22Rv1 (cell line): Measurements from ENCODE around the gene RTN4RL1.

ENCODE experiments used
- H3K27ac ChIP-seq: fragments of 450-650 bp; 2 replicates; pipeline ENCODE4 v1.5.1; 2017
- ZFX ChIP-seq: fragments of 450-650 bp; IDR thresholded peaks from 2 replicates; pipeline ENCODE4 v1.6.1; 2017; ENCODE audit warnings: antibody characterized with exemption, borderline replicate concordance
- TF ChIP-seq, protein P1 (sequence below): fragments of 450-650 bp; IDR thresholded peaks from 2 replicates; pipeline ENCODE4 v1.5.1; 2017; ENCODE audit warnings: mild to moderate bottlenecking

Gene RTN4RL1

DNA sequence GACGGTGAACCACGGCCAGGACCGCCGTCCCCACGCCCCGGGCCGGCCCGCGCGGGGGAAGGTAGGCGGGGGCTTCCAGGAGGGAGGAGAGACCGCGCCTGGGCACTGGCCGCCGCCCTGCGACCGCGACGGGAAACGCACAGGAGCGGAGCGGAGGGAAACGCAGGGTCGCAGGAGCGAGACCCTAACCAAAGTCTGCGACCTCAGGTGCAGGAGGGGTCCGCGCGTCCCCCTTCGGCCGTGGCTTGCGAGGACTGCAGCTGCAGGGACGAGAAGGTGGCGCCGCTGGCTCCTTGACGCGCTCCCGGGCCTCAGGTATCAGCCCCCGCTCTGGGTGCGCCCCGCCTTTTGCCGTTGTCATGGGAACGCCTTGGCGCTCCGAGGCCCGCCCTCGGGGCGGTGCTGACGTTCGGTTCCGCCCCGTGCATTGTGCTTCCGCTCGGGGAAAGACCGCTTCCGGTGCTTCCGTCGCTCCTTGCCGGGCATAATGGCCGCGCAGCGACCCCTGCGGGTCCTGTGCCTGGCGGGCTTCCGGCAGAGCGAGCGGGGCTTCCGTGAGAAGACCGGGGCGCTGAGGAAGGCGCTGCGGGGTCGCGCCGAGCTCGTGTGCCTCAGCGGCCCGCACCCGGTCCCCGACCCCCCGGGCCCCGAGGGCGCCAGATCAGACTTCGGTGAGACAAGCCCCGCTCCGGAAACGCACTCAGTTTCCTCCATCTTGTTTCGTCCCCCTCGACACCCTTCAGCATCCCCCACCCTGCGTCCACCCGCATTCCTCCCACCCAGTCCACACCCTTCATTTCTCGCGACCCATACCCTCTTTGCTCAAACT is 16.6 kb upstream of the RTN4RL1 start, which contains the start of gene OVCA2:
OVCA2 (plus strand) TSS at position 462 of the 829 bp plus-strand sequence; CDS start at position 488, 26 bp downstream.
- TF ChIP-seq, protein P1, sequence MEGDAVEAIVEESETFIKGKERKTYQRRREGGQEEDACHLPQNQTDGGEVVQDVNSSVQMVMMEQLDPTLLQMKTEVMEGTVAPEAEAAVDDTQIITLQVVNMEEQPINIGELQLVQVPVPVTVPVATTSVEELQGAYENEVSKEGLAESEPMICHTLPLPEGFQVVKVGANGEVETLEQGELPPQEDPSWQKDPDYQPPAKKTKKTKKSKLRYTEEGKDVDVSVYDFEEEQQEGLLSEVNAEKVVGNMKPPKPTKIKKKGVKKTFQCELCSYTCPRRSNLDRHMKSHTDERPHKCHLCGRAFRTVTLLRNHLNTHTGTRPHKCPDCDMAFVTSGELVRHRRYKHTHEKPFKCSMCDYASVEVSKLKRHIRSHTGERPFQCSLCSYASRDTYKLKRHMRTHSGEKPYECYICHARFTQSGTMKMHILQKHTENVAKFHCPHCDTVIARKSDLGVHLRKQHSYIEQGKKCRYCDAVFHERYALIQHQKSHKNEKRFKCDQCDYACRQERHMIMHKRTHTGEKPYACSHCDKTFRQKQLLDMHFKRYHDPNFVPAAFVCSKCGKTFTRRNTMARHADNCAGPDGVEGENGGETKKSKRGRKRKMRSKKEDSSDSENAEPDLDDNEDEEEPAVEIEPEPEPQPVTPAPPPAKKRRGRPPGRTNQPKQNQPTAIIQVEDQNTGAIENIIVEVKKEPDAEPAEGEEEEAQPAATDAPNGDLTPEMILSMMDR = peak; percentile 52
- TF ChIP-seq ZFX = no peak

DNA sequence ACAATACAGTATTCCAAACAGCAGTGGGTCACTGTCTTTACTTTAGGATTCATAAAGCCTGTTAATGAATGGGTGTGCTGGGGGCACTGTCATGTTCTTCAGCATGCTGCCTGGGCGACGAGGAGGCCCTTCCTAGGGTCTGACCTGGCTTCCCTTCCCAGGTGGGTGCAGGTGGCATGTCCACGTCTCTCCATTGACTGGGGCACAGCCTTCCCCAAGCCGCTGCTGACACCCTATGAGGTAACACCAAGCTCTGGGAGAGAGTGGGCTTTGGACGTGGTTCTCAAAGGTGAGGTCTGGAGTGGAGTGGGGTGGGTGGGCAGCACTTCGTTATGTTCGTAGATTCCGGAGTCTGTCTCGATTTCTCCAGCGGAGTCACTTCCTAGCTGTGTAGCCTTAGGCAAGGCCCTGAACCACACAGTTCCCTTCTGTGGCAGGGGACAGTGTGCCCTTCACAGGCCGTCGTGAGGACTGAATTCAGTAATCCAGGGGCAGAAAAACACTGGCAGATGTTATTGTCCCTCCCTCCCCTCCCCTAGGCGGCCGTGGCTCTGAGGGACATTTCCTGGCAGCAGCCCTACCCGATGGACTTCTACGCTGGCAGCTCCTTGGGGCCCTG is 15.9 kb upstream of the RTN4RL1 start:
- no peak for TF ChIP-seq ZFX
- TF ChIP-seq, protein P1 = no peak
- peak overlapping the region; percentile 89 for H3K27ac ChIP-seq

More for the DNA sequence above, 16.6 kb upstream of the RTN4RL1 start, which contains the start of gene OVCA2:
- H3K27ac ChIP-seq = peak within 1 kb of the TSS; percentile 89

DNA sequence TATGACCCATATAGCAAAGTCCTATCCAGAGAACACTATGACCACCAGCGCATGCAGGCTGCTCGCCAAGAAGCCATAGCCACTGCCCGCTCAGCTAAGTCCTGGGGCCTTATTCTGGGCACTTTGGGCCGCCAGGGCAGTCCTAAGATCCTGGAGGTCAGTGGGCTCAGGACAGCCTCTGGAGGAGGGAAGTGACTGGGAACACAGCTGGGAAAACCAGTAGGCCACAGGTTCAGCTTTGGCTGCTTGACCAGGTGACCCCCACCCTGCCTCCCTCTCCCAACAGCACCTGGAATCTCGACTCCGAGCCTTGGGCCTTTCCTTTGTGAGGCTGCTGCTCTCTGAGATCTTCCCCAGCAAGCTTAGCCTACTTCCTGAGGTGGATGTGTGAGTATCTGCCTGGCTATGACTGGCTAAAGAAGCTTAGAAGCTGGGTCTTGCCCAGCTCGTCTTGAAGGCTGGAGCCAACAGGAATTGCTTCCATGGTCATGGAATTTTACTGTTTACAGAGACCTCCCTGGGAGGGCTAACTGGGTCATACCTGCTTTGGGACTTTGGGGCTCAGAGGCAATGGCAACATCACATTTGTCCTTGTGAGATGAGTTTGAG is 15.2 kb upstream of the RTN4RL1 start:
- TF ChIP-seq ZFX = no peak
- TF ChIP-seq, protein P1 = no peak
- peak overlapping the region; percentile 89 for H3K27ac ChIP-seq

DNA sequence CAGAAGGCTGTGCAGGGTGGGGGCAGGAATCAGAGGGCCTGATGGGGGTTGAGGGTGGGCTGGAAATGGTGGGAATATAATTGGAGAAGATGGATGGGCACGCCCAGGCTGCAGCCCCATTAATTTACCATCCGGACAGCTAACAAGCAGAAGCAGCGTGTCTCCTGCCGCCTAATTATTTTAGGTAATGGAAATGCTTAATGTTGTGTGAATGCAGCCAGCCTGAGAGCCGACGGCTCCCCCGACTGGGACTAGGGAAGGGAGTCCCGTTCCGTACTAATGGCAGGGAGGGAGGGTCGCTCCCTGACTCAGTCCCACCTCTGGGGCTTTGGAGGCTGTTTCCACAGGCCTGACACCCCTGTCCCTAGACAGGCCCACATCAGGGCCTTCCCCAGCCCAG is 12.0 kb upstream of the RTN4RL1 start:
- no peak overlapping the region for H3K27ac ChIP-seq
- no peak for TF ChIP-seq ZFX
- TF ChIP-seq, protein P1 = no peak

DNA sequence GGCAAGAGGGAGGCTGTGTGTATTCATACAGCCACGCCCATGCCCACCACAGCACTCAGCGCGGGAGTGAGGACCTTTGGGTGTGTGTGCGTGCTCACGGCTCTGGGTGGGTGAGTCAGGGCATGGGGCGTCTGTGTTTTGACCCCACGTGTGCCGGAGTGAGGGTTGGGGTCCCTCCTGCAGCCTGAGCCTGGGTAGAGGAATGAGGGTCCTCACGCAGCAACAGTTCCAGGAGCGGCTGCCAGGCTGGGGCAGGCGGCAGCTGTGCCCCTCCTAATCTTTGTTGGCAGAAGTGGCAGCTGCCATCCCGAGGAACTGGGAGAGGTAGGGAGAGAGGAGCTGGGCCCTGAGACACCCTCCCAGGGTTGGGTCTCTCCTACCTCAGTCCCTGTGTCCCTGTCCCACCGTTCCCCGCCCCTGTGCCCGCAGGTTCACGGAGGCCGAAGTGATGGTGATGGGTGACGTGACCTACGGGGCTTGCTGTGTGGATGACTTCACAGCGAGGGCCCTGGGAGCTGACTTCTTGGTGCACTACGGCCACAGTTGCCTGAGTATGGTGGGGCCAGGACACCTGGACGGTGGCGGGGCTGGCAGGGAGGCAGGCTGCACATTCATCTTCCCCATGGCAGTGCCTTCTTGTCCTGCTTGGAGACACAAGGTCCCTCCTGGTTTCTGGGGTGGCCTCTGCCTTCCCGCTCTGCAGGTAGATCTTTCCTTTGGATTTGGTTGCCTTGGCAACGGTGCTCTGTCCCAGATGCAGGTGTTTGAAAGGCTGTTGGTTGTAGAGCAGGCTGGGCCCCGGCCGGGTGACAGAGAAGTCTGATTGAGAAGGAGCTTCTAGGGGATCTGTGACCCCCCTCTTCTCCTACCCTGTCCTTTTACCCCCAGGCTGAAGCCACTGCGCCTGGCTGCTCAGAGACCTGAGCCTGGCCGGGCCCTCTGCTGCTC is 10.7 kb upstream of the RTN4RL1 start:
- no peak for TF ChIP-seq ZFX
- TF ChIP-seq, protein P1 = no peak
- no peak overlapping the region for H3K27ac ChIP-seq

DNA sequence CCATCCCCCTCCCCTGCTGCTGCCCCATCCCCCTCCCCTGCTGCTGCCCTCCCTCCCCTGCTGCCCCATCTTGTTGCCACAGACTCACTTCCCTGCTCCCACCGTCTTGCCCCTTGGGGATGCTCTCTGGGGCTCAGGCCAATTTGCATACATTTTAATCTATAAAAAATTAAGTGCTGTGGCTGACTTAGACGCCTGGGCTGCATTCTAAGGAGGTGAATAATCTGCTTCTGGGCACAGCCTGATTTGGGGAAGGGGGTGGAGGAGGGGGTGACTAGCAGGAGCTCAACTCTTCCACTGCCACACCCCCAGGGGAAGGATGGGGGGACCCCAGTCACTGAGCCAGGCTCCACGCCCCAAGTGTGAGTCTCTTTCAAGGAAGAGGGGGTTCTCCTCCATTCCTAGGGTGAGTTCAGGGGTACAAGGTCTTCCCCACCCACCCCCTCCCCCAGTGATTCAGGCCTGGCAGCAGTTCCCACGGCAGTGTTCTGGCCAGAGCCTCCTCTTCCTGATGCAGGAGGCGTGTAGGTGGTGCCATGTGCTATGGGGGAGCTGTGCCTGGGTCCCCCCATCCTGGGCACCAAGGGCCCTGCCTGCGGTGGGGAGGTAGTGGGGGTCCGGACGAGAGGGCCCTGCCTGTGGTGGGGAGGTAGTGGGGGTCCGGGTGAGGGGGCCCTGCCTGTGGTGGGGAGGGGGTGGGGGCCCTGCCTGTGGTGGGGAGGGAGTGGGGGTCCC is 9.8 kb upstream of the RTN4RL1 start:
- no peak for TF ChIP-seq ZFX
- TF ChIP-seq, protein P1 = no peak
- no peak overlapping the region for H3K27ac ChIP-seq
